ENCODE results near the gene ENTPD8. TPM values are rescaled to one million over a fixed set of nuclear protein-coding genes. Genes with fewer than 3 reads are reported as not detected.
"Not testable (repeated sequence)": the region's sequence is repeated elsewhere in the genome, so short reads cannot be mapped to it uniquely, and the experiment has no call there.

Gene ENTPD8
- total RNA-seq, 1 donor from 2014 or later = 0.19 TPM

- peak; percentile 28 for DNase-seq (ENCODE audit: low read depth)
Measured at GRCh38 chr9:137458194-137459151, 17.3 kb upstream of the ENTPD8 start.

GRCh38 chr9:137457406-137458193 is 16.4 kb upstream of the ENTPD8 start:
- DNase-seq (ENCODE audit: low read depth) = no peak

- no peak for DNase-seq (ENCODE audit: low read depth)
Measured at GRCh38 chr9:137456864-137457405, 15.8 kb upstream of the ENTPD8 start.

- DNase-seq (ENCODE audit: low read depth) = no peak
Measured at GRCh38 chr9:137456061-137456863, 15.1 kb upstream of the ENTPD8 start.

GRCh38 chr9:137455359-137455991 is 14.3 kb upstream of the ENTPD8 start:
- DNase-seq (ENCODE audit: low read depth) = no peak

- no peak for DNase-seq (ENCODE audit: low read depth)
Measured at GRCh38 chr9:137454597-137455358, 13.6 kb upstream of the ENTPD8 start.

GRCh38 chr9:137454145-137454596 is 13.0 kb upstream of the ENTPD8 start:
- no peak for DNase-seq (ENCODE audit: low read depth)

- no peak for DNase-seq (ENCODE audit: low read depth)
Measured at GRCh38 chr9:137453643-137454081, 12.5 kb upstream of the ENTPD8 start.

- DNase-seq (ENCODE audit: low read depth) = no peak
Measured at GRCh38 chr9:137452761-137453642, 11.8 kb upstream of the ENTPD8 start.

- no peak for DNase-seq (ENCODE audit: low read depth)
Measured at GRCh38 chr9:137452006-137452760, 11.0 kb upstream of the ENTPD8 start.

GRCh38 chr9:137451264-137452005 is 10.3 kb upstream of the ENTPD8 start:
- not testable (repeated sequence) for DNase-seq (ENCODE audit: low read depth)

GRCh38 chr9:137450539-137451222 is 9.5 kb upstream of the ENTPD8 start:
- not testable (repeated sequence) for DNase-seq (ENCODE audit: low read depth)

- no peak for DNase-seq (ENCODE audit: low read depth)
Measured at GRCh38 chr9:137449931-137450538, 8.9 kb upstream of the ENTPD8 start.

GRCh38 chr9:137449081-137449844 is 8.1 kb upstream of the ENTPD8 start:
- DNase-seq (ENCODE audit: low read depth) = no peak

GRCh38 chr9:137448602-137448962 is 7.4 kb upstream of the ENTPD8 start:
- no peak for DNase-seq (ENCODE audit: low read depth)

Data from myocyte (in vitro differentiated cells).